HEK293 (cell line): ENCODE data around the gene RASL11A.

Experiments
- CTCF ChIA-PET: fragments of 350-600 bp; formaldehyde crosslinking; extraction: SDS; loops from one replicate; lab custom pipeline; 2021; ENCODE audit warnings: antibody characterized with exemption; lab: Yijun Ruan, JAX
- POLR2A ChIA-PET: fragments of 300-600 bp; formaldehyde crosslinking; extraction: SDS; loops from one replicate; lab custom pipeline; 2020; ENCODE audit warnings: antibody characterized with exemption, inconsistent platforms; lab: Yijun Ruan, JAX
- H3K27ac ChIP-seq: fragments of 200-500 bp; sonication (Bioruptor generic); 2 replicates; pipeline ENCODE4 v1.5.1; 2014; ENCODE audit warnings: low read depth, low read length, control low read depth, inconsistent platforms; ENCODE audit errors: extremely low read depth
- H3K36me3 ChIP-seq, 2 experiments: fragments of 200-500 bp in 1 of 2; sonication (Bioruptor generic) in 1 of 2; 1 replicate in 1 of 2; 2 replicates in 1 of 2; pipeline ENCODE4 v1.5.1; 2014 to 2017; ENCODE audit warnings: inconsistent platforms in 2 of 2, low read length in 2 of 2; ENCODE audit not compliant: control insufficient read depth in 2 of 2, insufficient read depth in 1 of 2
- H3K4me1 ChIP-seq: fragments of 200-500 bp; sonication (Bioruptor generic); 2 replicates; pipeline ENCODE4 v1.5.1; 2014; ENCODE audit warnings: mild to moderate bottlenecking, low read length, inconsistent platforms; ENCODE audit not compliant: control insufficient read depth, insufficient read depth
- H3K4me3 ChIP-seq: 2 replicates; pipeline ENCODE4 v1.5.1; 2011; ENCODE audit warnings: low read depth, mild to moderate bottlenecking, control low read depth, low read length, moderate library complexity
- H3K9me3 ChIP-seq: fragments of 200-500 bp; sonication (Bioruptor generic); 2 replicates; pipeline ENCODE4 v1.5.1; 2014; ENCODE audit warnings: low read depth, low read length, inconsistent platforms; ENCODE audit not compliant: control insufficient read depth, insufficient read depth
- BCL11A ChIP-seq: fragments of 450-650 bp; formaldehyde crosslinking; IDR thresholded peaks from 2 replicates; pipeline ENCODE4 v1.5.1; 2016; ENCODE audit warnings: low read depth, missing biosample characterization, missing genetic modification characterization
- KLF1 ChIP-seq: fragments of 450-650 bp; formaldehyde crosslinking; IDR thresholded peaks from 2 replicates; pipeline ENCODE4 v1.5.1; 2016; ENCODE audit warnings: missing biosample characterization, missing genetic modification characterization
- OSR2 ChIP-seq: fragments of 450-650 bp; formaldehyde crosslinking; IDR thresholded peaks from 2 replicates; pipeline ENCODE4 v1.5.1; 2016; ENCODE audit warnings: missing biosample characterization, missing genetic modification characterization
- TCF7L2 ChIP-seq: IDR thresholded peaks from 2 replicates; pipeline ENCODE4 v1.6.1; 2011; ENCODE audit warnings: low read depth, mild to moderate bottlenecking, inconsistent platforms, low read length, moderate library complexity, borderline replicate concordance
- WT1 ChIP-seq: fragments of 450-650 bp; formaldehyde crosslinking; IDR thresholded peaks from 2 replicates; pipeline ENCODE4 v1.5.1; 2016; ENCODE audit warnings: missing biosample characterization, missing genetic modification characterization
- ZBTB1 ChIP-seq: fragments of 450-650 bp; formaldehyde crosslinking; IDR thresholded peaks from 2 replicates; pipeline ENCODE4 v1.5.1; 2016; ENCODE audit warnings: missing biosample characterization, missing genetic modification characterization
- ZFP3 ChIP-seq: fragments of 450-650 bp; formaldehyde crosslinking; IDR thresholded peaks from 2 replicates; pipeline ENCODE4 v1.5.1; 2016; ENCODE audit warnings: low read depth, missing biosample characterization, missing genetic modification characterization
- ZIC2 ChIP-seq: fragments of 450-650 bp; formaldehyde crosslinking; IDR thresholded peaks from 2 replicates; pipeline ENCODE4 v1.5.1; 2016; ENCODE audit warnings: missing biosample characterization, missing genetic modification characterization
- ZNF138 ChIP-seq: fragments of 450-650 bp; formaldehyde crosslinking; IDR thresholded peaks from 2 replicates; pipeline ENCODE4 v1.5.1; 2016; ENCODE audit warnings: missing biosample characterization, missing genetic modification characterization, borderline replicate concordance
- ZNF16 ChIP-seq: fragments of 450-650 bp; formaldehyde crosslinking; IDR thresholded peaks from 2 replicates; pipeline ENCODE4 v1.5.1; 2016; ENCODE audit warnings: low read depth, missing biosample characterization, missing genetic modification characterization
- ZNF174 ChIP-seq: fragments of 450-650 bp; formaldehyde crosslinking; IDR thresholded peaks from 2 replicates; pipeline ENCODE4 v1.5.0; 2017; ENCODE audit warnings: missing biosample characterization, mild to moderate bottlenecking, missing genetic modification characterization
- ZNF175 ChIP-seq: fragments of 450-650 bp; formaldehyde crosslinking; IDR thresholded peaks from 2 replicates; pipeline ENCODE4 v1.5.1; 2016; ENCODE audit warnings: missing biosample characterization, missing genetic modification characterization
- ZNF416 ChIP-seq: fragments of 450-650 bp; formaldehyde crosslinking; IDR thresholded peaks from 2 replicates; pipeline ENCODE4 v1.5.1; 2016; ENCODE audit warnings: missing biosample characterization, missing genetic modification characterization
- ZNF48 ChIP-seq: fragments of 450-650 bp; formaldehyde crosslinking; IDR thresholded peaks from 2 replicates; pipeline ENCODE4 v1.5.1; 2016; ENCODE audit warnings: missing biosample characterization, missing genetic modification characterization
- ZNF530 ChIP-seq: fragments of 450-650 bp; formaldehyde crosslinking; IDR thresholded peaks from 2 replicates; pipeline ENCODE4 v1.5.1; 2016; ENCODE audit warnings: low read depth, missing biosample characterization, missing genetic modification characterization
- ZNF664 ChIP-seq: fragments of 450-650 bp; formaldehyde crosslinking; IDR thresholded peaks from 2 replicates; pipeline ENCODE4 v1.5.1; 2016; ENCODE audit warnings: missing biosample characterization, missing genetic modification characterization
- ZNF677 ChIP-seq: fragments of 450-650 bp; IDR thresholded peaks from 2 replicates; pipeline ENCODE4 v1.5.0; 2018; ENCODE audit warnings: missing biosample characterization, mild to moderate bottlenecking, missing genetic modification characterization, moderate library complexity
- ZNF791 ChIP-seq: fragments of 450-650 bp; formaldehyde crosslinking; IDR thresholded peaks from 2 replicates; pipeline ENCODE4 v1.5.1; 2016; ENCODE audit warnings: missing biosample characterization, missing genetic modification characterization
- ZSCAN23 ChIP-seq: fragments of 450-650 bp; formaldehyde crosslinking; IDR thresholded peaks from 2 replicates; pipeline ENCODE4 v1.5.1; 2016; ENCODE audit warnings: missing biosample characterization, missing genetic modification characterization
- TF ChIP-seq, protein P1 (sequence below): fragments of 450-650 bp; formaldehyde crosslinking; IDR thresholded peaks from 2 replicates; pipeline ENCODE4 v1.5.1; 2016; ENCODE audit warnings: missing biosample characterization, missing genetic modification characterization
- TF ChIP-seq, protein P2 (sequence below): fragments of 450-650 bp; formaldehyde crosslinking; IDR thresholded peaks from 2 replicates; pipeline ENCODE4 v1.5.1; 2016; ENCODE audit warnings: missing biosample characterization, missing genetic modification characterization
- TF ChIP-seq, protein P3 (sequence below): fragments of 450-650 bp; formaldehyde crosslinking; IDR thresholded peaks from 2 replicates; pipeline ENCODE4 v1.5.1; 2016; ENCODE audit warnings: missing biosample characterization, missing genetic modification characterization
- TF ChIP-seq, protein P4 (sequence below): fragments of 450-650 bp; formaldehyde crosslinking; IDR thresholded peaks from 2 replicates; pipeline ENCODE4 v1.5.1; 2016; ENCODE audit warnings: missing biosample characterization, missing genetic modification characterization, borderline replicate concordance
- TF ChIP-seq, protein P5 (sequence below): fragments of 450-650 bp; formaldehyde crosslinking; IDR thresholded peaks from 2 replicates; pipeline ENCODE4 v1.5.1; 2016; ENCODE audit warnings: missing biosample characterization, missing genetic modification characterization
- TF ChIP-seq, protein P6 (sequence below): fragments of 450-650 bp; formaldehyde crosslinking; IDR thresholded peaks from 2 replicates; pipeline ENCODE4 v1.5.1; 2016; ENCODE audit warnings: missing biosample characterization, missing genetic modification characterization

The RASL11A gene

DNA sequence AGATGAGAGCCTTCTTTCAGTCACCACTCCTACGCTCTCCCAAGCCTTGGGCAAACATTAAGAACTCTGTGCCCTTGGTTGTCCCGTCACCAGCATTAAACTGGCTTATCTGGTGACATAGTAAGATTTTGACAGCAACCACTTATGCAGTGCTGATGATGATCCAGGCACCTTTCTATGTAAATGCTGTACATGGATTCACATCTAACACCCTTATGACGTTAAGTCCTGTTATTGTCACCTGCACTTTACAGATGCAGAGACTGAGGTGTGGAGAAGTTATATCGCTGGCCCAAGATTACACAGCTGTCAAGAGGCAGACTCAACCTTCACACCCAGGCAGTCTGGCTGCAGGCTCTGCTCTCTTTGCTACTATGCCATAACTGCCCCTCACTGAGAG lies 25.0 kb downstream of the RASL11A start:
- Histone ChIP-seq H3K4me1 (no peaks in the 10 kb centered on the region), H3K27ac (no peak overlapping the region), H3K9me3 (no peaks in the 10 kb centered on the region), H3K36me3 (no peaks in the 10 kb centered on the region), H3K4me3 (no peak overlapping the region)
- TF ChIP-seq, protein P1, sequence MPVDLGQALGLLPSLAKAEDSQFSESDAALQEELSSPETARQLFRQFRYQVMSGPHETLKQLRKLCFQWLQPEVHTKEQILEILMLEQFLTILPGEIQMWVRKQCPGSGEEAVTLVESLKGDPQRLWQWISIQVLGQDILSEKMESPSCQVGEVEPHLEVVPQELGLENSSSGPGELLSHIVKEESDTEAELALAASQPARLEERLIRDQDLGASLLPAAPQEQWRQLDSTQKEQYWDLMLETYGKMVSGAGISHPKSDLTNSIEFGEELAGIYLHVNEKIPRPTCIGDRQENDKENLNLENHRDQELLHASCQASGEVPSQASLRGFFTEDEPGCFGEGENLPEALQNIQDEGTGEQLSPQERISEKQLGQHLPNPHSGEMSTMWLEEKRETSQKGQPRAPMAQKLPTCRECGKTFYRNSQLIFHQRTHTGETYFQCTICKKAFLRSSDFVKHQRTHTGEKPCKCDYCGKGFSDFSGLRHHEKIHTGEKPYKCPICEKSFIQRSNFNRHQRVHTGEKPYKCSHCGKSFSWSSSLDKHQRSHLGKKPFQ (tag by site-specific recombination): no peak
- TF ChIP-seq TCF7L2 (no peak), ZNF175 (no peak), ZNF664 (no peak), ZSCAN23 (no peak), ZNF138 (tag by site-specific recombination) (no peak), BCL11A (tag by site-specific recombination) (no peak), ZFP3 (no peak), KLF1 (no peak), ZIC2 (tag by site-specific recombination) (no peak), ZNF16 (tag by site-specific recombination) (no peak), ZNF48 (tag by site-specific recombination) (no peak), ZBTB1 (tag by site-specific recombination) (no peak)
- TF ChIP-seq, protein P2, sequence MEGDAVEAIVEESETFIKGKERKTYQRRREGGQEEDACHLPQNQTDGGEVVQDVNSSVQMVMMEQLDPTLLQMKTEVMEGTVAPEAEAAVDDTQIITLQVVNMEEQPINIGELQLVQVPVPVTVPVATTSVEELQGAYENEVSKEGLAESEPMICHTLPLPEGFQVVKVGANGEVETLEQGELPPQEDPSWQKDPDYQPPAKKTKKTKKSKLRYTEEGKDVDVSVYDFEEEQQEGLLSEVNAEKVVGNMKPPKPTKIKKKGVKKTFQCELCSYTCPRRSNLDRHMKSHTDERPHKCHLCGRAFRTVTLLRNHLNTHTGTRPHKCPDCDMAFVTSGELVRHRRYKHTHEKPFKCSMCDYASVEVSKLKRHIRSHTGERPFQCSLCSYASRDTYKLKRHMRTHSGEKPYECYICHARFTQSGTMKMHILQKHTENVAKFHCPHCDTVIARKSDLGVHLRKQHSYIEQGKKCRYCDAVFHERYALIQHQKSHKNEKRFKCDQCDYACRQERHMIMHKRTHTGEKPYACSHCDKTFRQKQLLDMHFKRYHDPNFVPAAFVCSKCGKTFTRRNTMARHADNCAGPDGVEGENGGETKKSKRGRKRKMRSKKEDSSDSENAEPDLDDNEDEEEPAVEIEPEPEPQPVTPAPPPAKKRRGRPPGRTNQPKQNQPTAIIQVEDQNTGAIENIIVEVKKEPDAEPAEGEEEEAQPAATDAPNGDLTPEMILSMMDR (tag by site-specific recombination): no peak
- TF ChIP-seq, protein P3, sequence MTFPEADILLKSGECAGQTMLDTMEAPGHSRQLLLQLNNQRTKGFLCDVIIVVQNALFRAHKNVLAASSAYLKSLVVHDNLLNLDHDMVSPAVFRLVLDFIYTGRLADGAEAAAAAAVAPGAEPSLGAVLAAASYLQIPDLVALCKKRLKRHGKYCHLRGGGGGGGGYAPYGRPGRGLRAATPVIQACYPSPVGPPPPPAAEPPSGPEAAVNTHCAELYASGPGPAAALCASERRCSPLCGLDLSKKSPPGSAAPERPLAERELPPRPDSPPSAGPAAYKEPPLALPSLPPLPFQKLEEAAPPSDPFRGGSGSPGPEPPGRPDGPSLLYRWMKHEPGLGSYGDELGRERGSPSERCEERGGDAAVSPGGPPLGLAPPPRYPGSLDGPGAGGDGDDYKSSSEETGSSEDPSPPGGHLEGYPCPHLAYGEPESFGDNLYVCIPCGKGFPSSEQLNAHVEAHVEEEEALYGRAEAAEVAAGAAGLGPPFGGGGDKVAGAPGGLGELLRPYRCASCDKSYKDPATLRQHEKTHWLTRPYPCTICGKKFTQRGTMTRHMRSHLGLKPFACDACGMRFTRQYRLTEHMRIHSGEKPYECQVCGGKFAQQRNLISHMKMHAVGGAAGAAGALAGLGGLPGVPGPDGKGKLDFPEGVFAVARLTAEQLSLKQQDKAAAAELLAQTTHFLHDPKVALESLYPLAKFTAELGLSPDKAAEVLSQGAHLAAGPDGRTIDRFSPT (tag by site-specific recombination): no peak
- TF ChIP-seq, protein P4, sequence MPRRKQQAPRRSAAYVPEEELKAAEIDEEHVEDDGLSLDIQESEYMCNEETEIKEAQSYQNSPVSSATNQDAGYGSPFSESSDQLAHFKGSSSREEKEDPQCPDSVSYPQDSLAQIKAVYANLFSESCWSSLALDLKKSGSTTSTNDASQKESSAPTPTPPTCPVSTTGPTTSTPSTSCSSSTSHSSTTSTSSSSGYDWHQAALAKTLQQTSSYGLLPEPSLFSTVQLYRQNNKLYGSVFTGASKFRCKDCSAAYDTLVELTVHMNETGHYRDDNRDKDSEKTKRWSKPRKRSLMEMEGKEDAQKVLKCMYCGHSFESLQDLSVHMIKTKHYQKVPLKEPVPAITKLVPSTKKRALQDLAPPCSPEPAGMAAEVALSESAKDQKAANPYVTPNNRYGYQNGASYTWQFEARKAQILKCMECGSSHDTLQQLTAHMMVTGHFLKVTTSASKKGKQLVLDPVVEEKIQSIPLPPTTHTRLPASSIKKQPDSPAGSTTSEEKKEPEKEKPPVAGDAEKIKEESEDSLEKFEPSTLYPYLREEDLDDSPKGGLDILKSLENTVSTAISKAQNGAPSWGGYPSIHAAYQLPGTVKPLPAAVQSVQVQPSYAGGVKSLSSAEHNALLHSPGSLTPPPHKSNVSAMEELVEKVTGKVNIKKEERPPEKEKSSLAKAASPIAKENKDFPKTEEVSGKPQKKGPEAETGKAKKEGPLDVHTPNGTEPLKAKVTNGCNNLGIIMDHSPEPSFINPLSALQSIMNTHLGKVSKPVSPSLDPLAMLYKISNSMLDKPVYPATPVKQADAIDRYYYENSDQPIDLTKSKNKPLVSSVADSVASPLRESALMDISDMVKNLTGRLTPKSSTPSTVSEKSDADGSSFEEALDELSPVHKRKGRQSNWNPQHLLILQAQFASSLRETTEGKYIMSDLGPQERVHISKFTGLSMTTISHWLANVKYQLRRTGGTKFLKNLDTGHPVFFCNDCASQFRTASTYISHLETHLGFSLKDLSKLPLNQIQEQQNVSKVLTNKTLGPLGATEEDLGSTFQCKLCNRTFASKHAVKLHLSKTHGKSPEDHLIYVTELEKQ (tag by site-specific recombination): no peak
- ChIA-PET CTCF (no interaction called here), POLR2A (no interaction called here)

DNA sequence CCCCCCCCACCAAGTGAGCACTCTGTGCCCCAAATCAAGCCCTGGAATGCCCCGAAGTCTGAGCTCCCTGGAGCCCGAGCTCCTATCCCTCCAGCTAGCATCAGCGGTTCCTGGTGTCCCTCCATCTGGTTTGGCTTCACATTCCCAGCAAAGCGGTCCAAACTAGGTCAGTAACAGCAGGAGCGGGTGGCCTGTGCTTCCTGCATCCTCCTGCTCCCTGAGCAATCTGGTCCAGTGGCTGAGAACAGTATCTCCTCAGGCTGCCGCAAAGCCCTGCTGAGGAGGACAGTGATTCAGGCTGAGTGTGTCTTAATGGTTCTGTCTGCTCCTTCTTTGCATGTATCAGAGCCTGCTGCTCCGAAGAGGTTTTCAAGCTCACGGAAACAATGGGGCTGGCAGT lies 25.9 kb downstream of the RASL11A start:
- CTCF ChIA-PET: interaction anchor here (0.6 to 1.4 kb wide), 4 partner anchors 25 to 313 kb away, joined by 3 to 4 read pairs (median 3); partner anchors contain the start of gene RASL11A
- Histone ChIP-seq H3K4me1 (no peaks in the 10 kb centered on the region), H3K9me3 (no peaks in the 10 kb centered on the region), H3K4me3 (no peak overlapping the region), H3K36me3 (no peaks in the 10 kb centered on the region), H3K27ac (no peak overlapping the region)
- POLR2A ChIA-PET: no interaction called here
- TF ChIP-seq ZNF416 (tag by site-specific recombination) (no peak), ZNF791 (tag by site-specific recombination) (no peak), ZNF677 (tag by site-specific recombination) (no peak), WT1 (tag by site-specific recombination) (no peak), OSR2 (tag by site-specific recombination) (no peak), ZNF530 (no peak), ZNF174 (tag by site-specific recombination) (no peak)
- TF ChIP-seq, protein P5, sequence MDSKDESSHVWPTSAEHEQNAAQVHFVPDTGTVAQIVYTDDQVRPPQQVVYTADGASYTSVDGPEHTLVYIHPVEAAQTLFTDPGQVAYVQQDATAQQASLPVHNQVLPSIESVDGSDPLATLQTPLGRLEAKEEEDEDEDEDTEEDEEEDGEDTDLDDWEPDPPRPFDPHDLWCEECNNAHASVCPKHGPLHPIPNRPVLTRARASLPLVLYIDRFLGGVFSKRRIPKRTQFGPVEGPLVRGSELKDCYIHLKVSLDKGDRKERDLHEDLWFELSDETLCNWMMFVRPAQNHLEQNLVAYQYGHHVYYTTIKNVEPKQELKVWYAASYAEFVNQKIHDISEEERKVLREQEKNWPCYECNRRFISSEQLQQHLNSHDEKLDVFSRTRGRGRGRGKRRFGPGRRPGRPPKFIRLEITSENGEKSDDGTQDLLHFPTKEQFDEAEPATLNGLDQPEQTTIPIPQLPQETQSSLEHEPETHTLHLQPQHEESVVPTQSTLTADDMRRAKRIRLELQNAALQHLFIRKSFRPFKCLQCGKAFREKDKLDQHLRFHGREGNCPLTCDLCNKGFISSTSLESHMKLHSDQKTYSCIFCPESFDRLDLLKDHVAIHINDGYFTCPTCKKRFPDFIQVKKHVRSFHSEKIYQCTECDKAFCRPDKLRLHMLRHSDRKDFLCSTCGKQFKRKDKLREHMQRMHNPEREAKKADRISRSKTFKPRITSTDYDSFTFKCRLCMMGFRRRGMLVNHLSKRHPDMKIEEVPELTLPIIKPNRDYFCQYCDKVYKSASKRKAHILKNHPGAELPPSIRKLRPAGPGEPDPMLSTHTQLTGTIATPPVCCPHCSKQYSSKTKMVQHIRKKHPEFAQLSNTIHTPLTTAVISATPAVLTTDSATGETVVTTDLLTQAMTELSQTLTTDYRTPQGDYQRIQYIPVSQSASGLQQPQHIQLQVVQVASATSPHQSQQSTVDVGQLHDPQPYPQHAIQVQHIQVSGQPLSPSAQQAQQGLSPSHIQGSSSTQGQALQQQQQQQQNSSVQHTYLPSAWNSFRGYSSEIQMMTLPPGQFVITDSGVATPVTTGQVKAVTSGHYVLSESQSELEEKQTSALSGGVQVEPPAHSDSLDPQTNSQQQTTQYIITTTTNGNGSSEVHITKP (tag by site-specific recombination): no peak
- TF ChIP-seq, protein P6, sequence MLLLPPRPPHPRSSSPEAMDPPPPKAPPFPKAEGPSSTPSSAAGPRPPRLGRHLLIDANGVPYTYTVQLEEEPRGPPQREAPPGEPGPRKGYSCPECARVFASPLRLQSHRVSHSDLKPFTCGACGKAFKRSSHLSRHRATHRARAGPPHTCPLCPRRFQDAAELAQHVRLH (tag by site-specific recombination): no peak
